ENCODE results near the gene AMBP. TPM values are rescaled to one million over a fixed set of nuclear protein-coding genes. Genes with fewer than 3 reads are reported as not detected.

Gene AMBP
- total RNA-seq, 1 donor from 2014 or later: not detected

- TF ChIP-seq EZH2 (IDR thresholded peaks at IDR 0.05) (no peak), EZH2phosphoT487 (IDR thresholded peaks at IDR 0.05) (no peak), CTCF (IDR thresholded peaks at IDR 0.05) (no peak)
- Histone ChIP-seq H3K27me3 (no peaks in the 10 kb centered on the region), H4K20me1 (ENCODE audit: low read depth) (no peaks in the 10 kb centered on the region), H3K4me2 (no peak overlapping the region), H3K27ac (no peak overlapping the region), H3K36me3 (no peaks in the 10 kb centered on the region), H3K79me2 (ENCODE audit: low read depth) (no peaks in the 10 kb centered on the region), H3K9me3 (ENCODE audit: low read depth) (no peaks in the 10 kb centered on the region), H3K4me3 (no peak overlapping the region), H3K4me1 (no peaks in the 10 kb centered on the region), H3F3A (ENCODE audit: low read depth) (no peaks in the 10 kb centered on the region), H2AFZ (replicated peaks) (no peak overlapping the region), H3K9ac (no peak overlapping the region)
- Mint-ChIP-seq H3K36me3 (no peaks in the 10 kb centered on the region), H3K27me3 (ENCODE audit: insufficient read depth, low read depth) (peaks cover 5% of the 10 kb centered on the region), H3K4me3 (no peak overlapping the region), H3K9me3 (peaks cover 2% of the 10 kb centered on the region), H3K27ac (no peak overlapping the region), H3K4me1 (no peaks in the 10 kb centered on the region)
- DNase-seq (ENCODE audit: low spot score): no peak
Observed at GRCh38 chr9:114071197-114071795, 6.8 kb downstream of the AMBP start.

GRCh38 chr9:114070188-114071103, 7.7 kb downstream of the AMBP start:
- DNase-seq (ENCODE audit: low spot score): no peak
- no peaks in the 10 kb centered on the region for H3K36me3 Mint-ChIP-seq
- no peak overlapping the region for H3K4me3 ChIP-seq
- no peaks in the 10 kb centered on the region for H3K9me3 ChIP-seq (ENCODE audit: low read depth)
- peaks cover 5% of the 10 kb centered on the region for H3K27me3 Mint-ChIP-seq (ENCODE audit: insufficient read depth, low read depth)
- no peak overlapping the region for H3K4me3 Mint-ChIP-seq
- H3K9me3 Mint-ChIP-seq: peaks cover 2% of the 10 kb centered on the region
- H3F3A ChIP-seq (ENCODE audit: low read depth): no peaks in the 10 kb centered on the region
- no peaks in the 10 kb centered on the region for H3K4me1 Mint-ChIP-seq
- no peaks in the 10 kb centered on the region for H3K79me2 ChIP-seq (ENCODE audit: low read depth)
- H3K4me1 ChIP-seq: no peaks in the 10 kb centered on the region
- H3K27me3 ChIP-seq: no peaks in the 10 kb centered on the region
- no peak overlapping the region for H3K4me2 ChIP-seq
- H4K20me1 ChIP-seq (ENCODE audit: low read depth): no peaks in the 10 kb centered on the region
- H2AFZ ChIP-seq (replicated peaks): no peak overlapping the region
- no peaks in the 10 kb centered on the region for H3K36me3 ChIP-seq
- no peak for TF ChIP-seq EZH2phosphoT487 (IDR thresholded peaks at IDR 0.05)
- TF ChIP-seq CTCF (IDR thresholded peaks at IDR 0.05): no peak
- no peak overlapping the region for H3K27ac ChIP-seq
- no peak overlapping the region for H3K27ac Mint-ChIP-seq
- no peak overlapping the region for H3K9ac ChIP-seq

GRCh38 chr9:114069476-114070187, 8.5 kb downstream of the AMBP start:
- Histone ChIP-seq H3K36me3 (no peaks in the 10 kb centered on the region), H3K27me3 (no peaks in the 10 kb centered on the region), H3K4me1 (no peaks in the 10 kb centered on the region), H3K4me2 (no peak overlapping the region), H4K20me1 (ENCODE audit: low read depth) (no peaks in the 10 kb centered on the region), H3K4me3 (no peak overlapping the region), H3K9me3 (ENCODE audit: low read depth) (no peaks in the 10 kb centered on the region), H3K79me2 (ENCODE audit: low read depth) (no peaks in the 10 kb centered on the region), H3F3A (ENCODE audit: low read depth) (no peaks in the 10 kb centered on the region), H3K27ac (no peak overlapping the region), H3K9ac (no peak overlapping the region), H2AFZ (replicated peaks) (no peak overlapping the region)
- Mint-ChIP-seq H3K4me1 (no peaks in the 10 kb centered on the region), H3K27me3 (ENCODE audit: insufficient read depth, low read depth) (peaks cover 5% of the 10 kb centered on the region), H3K4me3 (no peak overlapping the region), H3K9me3 (peaks cover 2% of the 10 kb centered on the region), H3K36me3 (no peaks in the 10 kb centered on the region), H3K27ac (no peak overlapping the region)
- no peak for DNase-seq (ENCODE audit: low spot score)
- no peak for TF ChIP-seq CTCF (IDR thresholded peaks at IDR 0.05)
- no peak for TF ChIP-seq EZH2 (IDR thresholded peaks at IDR 0.05)
- TF ChIP-seq EZH2phosphoT487 (IDR thresholded peaks at IDR 0.05): no peak

Measured in neural progenitor cell (in vitro differentiated cells).